NCI-H2227 treated with DMSO at 0.1 percent for 48 hours (cell line): Measurements from ENCODE around the gene PCDHGB4.
"Not testable (repeated sequence)": the region's sequence is repeated elsewhere in the genome, so short reads cannot be mapped to it uniquely, and the experiment has no call there.

Experiments used
- DNase-seq: peaks from one replicate; lab custom pipeline; 2025; lab: John Stamatoyannopoulos, UW

PCDHGB4 gene

DNA sequence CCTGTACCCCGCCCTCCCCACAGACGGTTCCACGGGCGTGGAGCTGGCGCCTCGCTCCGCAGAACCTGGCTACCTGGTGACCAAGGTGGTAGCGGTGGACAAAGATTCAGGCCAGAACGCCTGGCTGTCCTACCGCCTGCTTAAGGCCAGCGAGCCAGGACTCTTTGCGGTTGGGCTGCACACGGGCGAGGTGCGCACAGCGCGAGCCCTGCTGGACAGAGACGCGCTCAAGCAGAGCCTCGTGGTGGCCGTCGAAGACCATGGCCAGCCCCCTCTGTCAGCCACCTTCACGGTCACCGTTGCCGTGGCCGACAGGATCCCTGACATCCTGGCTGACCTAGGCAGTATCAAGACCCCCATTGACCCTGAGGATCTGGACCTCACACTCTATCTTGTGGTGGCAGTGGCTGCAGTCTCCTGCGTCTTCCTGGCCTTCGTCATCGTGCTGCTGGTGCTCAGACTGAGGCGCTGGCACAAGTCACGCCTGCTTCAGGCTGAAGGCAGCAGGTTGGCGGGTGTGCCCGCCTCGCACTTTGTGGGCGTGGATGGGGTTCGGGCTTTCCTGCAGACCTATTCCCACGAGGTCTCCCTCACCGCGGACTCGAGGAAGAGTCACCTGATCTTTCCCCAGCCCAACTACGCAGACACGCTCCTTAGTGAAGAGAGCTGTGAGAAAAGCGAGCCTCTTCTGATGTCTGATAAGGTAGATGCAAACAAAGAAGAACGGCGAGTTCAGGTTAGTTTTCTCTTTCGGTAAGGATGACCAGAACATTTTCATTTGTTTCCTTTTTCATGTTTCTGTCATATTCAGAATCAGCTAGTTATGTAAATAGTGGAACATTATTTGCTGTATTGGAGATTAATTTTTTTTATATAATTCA is 21.2 kb upstream of the PCDHGB4 start:
- no peak for DNase-seq

DNA sequence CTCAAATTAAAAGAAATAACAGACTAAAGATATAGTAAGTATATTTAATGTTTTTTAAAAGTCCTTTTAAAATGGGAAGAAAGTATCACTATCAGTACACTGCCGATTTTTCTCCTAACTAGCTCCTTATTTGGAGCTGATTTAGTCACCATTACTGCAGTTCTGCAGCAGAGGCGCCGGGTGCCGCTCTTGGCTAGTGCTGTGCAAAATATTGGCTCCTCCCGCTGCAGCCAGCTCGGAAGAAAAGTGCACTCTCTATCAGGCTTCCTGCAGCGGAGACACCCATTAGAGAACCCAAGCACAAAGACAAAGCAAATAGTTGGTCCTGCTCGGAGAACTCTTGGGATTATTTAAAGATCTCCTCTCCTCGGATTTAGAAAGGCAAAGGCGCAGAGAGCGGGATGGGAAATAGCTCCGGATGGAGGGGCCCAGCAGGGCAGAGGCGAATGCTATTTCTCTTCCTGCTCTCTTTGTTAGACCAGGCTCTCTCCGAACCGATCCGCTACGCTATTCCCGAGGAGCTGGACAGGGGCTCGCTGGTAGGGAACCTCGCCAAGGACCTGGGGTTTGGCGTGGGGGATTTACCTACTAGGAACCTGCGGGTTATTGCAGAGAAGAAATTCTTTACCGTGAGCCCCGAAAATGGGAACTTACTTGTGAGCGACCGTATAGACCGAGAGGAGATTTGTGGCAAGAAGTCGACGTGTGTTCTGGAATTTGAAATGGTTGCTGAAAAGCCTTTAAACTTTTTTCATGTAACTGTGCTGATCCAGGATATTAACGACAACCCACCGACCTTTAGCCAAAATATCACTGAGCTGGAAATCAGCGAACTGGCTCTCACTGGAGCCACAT is 17.3 kb upstream of the PCDHGB4 start, which contains the start of gene PCDHGB3:
Gene PCDHGB3, plus strand, starts transcription at position 249 of the 855 bp plus-strand sequence. Its CDS starts 153 bp downstream, at position 402.
- DNase-seq: no peak

DNA sequence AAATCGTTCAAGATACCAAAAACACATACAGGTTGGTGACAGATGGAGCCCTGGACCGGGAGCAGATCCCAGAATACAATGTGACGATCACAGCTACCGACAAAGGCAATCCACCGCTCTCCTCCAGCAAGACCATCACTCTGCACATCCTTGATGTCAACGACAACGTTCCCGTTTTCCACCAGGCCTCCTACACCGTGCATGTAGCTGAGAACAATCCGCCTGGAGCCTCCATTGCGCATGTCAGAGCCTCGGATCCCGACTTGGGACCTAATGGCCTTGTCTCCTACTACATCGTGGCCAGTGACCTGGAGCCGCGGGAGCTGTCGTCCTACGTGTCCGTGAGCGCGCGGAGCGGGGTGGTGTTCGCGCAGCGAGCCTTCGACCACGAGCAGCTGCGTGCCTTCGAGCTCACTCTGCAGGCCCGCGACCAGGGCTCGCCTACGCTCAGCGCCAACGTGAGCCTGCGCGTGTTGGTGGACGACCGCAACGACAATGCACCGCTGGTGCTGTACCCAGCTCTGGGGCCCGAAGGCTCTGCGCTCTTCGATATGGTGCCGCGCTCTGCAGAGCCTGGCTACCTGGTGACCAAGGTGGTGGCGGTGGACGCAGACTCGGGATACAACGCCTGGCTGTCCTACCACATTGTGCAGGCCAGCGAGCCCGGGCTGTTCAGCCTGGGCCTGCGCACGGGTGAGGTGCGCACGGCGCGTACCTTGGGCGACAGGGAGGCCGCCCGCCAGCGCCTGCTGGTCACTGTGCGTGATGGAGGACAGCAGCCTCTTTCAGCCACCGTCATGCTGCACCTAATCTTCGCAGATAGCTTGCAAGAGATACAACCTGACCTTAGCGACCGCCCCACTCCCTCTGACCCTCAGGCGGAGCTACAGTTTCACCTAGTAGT is 15.7 kb upstream of the PCDHGB4 start:
- DNase-seq: no peak

DNA sequence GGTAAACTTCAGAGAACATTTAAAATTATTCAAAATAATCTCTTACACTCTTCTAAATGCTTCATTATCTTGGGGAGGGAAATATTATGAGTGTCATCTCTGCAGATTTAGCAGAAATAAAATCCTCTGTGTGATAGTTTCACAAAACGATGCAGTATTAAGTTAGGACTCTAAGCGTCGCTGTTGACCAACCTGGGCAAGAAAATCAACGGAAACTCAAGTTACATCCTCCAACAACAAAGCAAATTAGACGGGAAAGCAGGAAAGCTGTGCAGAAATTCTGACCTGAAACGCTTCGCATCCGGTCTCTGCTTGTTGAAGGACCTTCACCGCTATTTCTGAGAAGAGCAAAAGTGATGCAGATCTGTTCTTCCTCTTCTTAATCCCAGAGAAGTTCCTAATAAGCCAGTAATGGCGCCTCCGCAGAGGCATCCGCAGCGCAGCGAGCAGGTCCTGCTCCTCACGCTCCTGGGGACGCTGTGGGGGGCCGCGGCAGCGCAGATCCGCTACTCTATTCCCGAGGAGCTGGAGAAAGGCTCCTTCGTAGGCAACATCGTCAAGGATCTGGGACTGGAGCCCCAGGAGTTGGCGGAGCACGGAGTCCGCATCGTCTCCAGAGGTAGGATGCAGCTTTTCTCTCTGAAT is 13.7 kb upstream of the PCDHGB4 start, which contains the start of gene PCDHGA6:
Gene PCDHGA6, plus strand, starts transcription at position 219 of the 645 bp plus-strand sequence. Its CDS starts 193 bp downstream, at position 412.
- no peak for DNase-seq

DNA sequence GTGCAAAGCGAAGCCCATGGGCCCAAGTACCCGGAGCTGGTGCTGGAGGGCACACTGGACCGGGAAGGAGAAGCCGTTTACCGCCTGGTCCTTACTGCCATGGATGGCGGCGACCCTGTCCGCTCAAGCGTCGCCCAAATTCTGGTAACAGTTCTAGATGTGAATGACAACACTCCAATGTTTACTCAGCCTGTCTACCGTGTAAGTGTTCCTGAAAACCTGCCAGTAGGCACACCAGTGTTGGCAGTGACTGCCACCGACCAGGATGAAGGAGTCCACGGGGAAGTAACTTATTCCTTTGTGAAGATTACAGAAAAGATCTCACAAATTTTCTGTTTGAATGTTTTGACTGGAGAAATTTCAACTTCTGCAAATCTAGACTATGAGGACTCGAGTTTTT is 12.9 kb upstream of the PCDHGB4 start:
- DNase-seq: no peak

DNA sequence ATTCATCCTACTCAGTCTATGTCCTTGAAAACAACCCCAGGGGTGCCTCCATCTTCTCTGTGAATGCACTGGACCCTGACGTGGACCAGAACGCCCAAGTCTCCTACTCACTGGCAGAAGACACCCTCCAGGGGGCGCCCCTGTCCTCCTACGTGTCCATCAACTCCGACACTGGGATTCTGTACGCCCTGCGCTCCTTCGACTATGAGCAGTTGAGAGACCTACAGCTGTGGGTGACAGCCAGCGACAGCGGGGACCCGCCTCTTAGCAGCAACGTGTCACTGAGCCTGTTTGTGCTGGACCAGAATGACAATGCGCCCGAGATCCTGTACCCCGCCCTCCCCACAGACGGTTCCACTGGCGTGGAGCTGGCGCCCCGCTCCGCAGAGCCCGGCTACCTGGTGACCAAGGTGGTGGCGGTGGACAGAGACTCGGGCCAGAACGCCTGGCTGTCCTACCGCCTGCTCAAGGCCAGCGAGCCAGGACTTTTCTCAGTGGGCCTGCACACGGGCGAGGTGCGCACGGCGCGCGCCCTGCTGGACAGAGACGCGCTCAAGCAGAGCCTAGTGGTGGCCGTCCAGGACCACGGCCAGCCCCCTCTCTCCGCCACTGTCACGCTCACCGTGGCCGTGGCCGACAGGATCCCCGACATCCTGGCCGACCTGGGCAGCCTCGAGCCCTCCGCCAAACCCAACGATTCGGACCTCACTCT is 11.9 kb upstream of the PCDHGB4 start:
- not testable (repeated sequence) for DNase-seq

DNA sequence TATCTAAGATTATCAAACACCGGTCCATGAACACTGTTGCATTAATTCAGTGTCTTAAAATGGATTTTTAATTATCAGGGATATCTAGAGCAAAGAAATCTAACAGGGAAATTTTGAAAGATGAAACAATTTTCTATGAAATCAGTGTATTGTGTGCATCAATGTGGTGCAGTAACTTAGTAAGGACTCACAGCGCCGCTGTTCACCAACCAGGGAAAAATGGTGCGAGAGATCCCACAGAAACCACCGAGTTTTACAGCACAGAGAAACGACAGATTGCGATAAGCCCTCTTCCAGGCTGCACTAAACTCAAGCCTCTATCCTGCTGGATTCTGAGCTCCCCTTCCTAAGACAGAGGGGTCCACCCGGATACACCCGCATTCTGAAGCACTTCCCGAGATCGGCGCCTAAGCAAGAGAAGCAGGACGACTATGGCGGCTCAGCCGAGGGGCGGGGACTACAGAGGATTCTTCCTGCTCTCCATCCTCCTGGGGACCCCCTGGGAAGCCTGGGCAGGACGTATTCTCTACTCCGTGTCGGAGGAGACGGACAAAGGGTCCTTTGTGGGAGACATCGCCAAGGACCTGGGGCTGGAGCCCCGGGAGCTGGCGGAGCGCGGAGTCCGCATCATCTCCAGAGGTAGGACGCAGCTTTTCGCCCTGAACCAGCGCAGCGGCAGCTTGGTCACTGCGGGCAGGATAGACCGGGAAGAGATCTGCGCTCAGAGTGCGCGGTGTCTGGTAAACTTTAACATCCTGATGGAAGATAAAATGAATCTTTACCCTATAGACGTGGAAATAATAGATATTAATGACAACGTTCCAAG is 4.8 kb upstream of the PCDHGB4 start, which contains the start of gene PCDHGA7:
Gene PCDHGA7, plus strand, starts transcription at position 274 of the 826 bp plus-strand sequence. Its CDS starts 158 bp downstream, at position 432.
- peak; percentile 60 for DNase-seq

DNA sequence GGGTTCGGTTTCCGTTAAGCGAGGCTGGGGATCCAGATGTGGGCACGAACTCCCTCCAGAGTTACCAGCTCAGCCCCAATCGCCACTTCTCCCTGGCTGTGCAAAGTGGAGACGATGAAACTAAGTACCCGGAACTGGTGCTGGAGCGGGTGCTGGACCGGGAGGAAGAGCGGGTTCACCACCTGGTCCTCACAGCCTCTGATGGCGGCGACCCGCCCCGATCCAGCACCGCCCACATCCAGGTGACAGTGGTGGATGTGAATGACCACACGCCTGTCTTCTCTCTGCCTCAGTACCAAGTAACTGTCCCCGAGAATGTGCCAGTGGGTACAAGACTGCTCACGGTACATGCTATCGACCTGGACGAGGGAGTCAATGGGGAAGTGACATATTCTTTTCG is 4.2 kb upstream of the PCDHGB4 start:
- no peak for DNase-seq

DNA sequence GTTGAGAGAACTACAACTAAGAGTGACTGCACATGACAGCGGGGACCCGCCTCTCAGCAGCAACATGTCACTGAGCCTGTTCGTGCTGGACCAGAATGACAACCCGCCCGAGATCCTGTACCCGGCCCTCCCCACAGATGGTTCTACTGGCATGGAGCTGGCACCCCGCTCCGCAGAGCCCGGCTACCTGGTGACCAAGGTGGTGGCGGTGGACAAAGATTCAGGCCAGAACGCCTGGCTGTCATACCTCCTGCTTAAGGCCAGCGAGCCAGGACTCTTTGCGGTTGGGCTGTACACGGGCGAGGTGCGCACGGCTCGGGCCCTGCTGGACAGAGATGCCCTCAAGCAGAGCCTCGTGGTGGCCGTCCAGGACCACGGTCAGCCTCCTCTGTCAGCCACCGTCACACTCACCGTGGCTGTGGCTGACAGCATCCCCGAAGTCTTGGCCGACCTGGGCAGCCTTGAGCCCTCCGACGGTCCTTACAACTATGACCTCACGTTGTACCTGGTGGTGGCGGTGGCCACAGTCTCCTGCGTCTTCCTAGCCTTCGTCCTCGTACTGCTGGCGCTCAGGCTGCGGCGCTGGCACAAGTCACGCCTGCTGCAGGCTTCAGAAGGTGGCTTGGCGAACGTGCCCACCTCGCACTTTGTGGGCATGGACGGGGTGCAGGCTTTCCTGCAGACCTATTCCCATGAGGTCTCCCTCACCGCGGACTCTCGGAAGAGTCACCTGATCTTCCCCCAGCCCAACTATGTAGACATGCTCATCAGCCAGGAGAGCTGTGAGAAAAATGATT is 2.8 kb upstream of the PCDHGB4 start:
- DNase-seq: no peak

DNA sequence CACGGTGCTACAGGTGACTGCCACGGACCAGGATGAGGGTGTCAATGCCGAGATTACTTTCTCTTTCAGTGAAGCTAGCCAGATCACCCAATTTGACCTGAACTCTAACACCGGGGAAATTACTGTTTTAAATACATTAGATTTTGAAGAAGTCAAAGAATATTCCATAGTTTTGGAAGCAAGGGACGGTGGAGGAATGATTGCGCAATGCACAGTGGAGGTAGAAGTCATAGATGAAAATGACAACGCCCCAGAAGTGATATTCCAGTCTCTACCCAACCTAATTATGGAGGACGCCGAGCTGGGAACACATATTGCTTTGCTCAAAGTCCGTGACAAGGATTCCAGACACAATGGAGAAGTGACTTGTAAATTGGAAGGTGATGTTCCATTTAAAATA is 1.2 kb downstream of the PCDHGB4 start:
- no peak for DNase-seq

DNA sequence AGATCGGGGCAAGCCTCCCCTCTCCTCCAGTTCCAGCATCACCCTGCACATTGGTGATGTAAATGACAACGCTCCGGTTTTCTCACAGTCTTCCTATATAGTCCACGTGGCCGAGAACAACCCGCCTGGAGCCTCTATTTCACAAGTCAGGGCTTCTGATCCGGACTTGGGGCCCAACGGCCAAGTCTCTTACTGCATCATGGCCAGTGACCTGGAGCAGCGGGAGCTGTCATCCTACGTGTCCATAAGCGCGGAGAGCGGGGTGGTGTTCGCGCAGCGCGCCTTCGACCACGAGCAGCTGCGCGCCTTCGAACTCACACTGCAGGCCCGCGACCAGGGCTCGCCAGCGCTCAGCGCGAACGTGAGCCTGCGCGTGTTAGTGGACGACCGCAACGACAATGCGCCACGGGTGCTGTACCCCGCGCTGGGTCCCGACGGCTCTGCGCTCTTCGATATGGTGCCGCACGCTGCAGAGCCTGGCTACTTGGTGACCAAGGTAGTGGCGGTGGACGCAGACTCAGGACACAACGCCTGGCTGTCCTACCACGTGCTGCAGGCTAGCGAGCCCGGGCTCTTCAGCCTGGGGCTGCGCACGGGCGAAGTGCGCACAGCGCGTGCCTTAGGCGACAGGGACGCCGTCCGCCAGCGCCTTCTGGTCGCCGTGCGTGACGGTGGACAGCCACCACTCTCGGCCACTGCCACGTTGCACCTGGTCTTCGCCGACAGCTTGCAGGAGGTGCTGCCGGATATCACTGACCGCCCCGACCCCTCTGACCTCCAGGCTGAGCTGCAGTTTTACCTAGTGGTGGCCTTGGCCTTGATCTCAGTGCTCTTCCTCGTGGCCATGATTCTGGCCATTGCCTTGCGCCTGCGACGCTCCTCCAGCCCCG is 1.9 kb downstream of the PCDHGB4 start:
- DNase-seq: no peak

DNA sequence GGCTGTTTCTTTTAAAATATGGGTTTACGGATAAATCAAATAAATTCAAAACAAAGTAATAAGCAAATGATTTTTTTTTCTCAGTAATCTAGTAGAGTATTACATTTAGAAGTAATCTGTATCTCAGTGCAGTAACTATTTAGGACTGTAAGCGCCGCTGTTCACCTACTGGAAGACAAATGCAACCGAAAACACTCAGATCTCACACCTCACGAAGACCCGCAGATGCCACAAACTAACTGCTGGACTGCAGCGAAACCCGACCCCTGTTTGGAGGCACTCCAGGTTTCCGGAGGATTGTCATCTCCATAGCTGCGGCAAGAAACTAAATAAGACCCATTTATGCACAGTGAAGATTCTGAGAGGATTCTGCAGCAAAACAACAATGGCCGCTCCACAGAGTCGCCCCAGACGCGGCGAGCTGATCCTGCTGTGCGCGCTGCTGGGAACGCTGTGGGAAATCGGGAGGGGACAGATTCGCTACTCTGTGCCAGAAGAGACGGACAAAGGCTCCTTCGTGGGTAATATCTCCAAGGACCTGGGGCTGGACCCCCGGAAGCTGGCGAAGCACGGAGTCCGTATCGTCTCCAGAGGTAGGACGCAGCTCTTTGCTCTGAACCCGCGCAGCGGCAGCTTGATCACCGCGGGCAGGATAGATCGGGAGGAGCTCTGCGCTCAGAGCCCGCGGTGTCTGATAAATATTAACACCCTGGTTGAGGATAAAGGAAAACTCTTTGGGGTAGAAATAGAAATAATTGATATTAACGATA is 5.1 kb downstream of the PCDHGB4 start, which contains the start of gene PCDHGA8:
Gene PCDHGA8, plus strand, starts transcription at position 205 of the 770 bp plus-strand sequence. Its CDS starts 181 bp downstream, at position 386.
- no peak for DNase-seq

DNA sequence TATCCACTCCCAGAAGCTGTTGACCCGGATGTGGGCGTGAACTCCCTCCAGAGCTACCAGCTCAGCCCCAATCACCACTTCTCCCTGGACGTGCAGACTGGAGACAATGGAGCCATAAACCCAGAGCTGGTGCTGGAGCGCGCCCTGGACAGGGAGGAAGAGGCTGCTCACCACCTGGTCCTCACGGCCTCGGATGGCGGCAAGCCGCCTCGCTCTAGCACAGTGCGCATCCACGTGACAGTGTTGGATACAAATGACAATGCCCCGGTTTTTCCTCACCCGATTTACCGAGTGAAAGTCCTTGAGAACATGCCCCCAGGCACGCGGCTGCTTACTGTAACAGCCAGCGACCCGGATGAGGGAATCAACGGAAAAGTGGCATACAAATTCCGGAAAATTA is 5.8 kb downstream of the PCDHGB4 start:
- no peak for DNase-seq

DNA sequence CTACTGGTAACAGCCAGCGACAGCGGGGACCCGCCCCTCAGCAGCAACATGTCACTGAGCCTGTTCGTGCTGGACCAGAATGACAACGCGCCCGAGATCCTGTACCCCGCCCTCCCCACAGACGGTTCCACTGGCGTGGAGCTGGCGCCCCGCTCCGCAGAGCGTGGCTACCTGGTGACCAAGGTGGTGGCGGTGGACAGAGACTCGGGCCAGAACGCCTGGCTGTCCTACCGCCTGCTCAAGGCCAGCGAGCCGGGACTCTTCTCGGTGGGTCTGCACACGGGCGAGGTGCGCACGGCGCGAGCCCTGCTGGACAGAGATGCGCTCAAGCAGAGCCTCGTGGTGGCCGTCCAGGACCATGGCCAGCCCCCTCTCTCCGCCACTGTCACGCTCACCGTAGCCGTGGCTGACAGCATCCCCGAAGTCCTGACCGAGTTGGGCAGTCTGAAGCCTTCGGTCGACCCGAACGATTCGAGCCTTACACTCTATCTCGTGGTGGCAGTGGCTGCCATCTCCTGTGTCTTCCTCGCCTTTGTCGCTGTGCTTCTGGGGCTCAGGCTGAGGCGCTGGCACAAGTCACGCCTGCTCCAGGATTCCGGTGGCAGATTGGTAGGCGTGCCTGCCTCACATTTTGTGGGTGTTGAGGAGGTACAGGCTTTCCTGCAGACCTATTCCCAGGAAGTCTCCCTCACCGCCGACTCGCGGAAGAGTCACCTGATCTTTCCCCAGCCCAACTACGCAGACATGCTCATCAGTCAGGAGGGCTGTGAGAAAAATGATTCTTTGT is 7.1 kb downstream of the PCDHGB4 start:
- not testable (repeated sequence) for DNase-seq

DNA sequence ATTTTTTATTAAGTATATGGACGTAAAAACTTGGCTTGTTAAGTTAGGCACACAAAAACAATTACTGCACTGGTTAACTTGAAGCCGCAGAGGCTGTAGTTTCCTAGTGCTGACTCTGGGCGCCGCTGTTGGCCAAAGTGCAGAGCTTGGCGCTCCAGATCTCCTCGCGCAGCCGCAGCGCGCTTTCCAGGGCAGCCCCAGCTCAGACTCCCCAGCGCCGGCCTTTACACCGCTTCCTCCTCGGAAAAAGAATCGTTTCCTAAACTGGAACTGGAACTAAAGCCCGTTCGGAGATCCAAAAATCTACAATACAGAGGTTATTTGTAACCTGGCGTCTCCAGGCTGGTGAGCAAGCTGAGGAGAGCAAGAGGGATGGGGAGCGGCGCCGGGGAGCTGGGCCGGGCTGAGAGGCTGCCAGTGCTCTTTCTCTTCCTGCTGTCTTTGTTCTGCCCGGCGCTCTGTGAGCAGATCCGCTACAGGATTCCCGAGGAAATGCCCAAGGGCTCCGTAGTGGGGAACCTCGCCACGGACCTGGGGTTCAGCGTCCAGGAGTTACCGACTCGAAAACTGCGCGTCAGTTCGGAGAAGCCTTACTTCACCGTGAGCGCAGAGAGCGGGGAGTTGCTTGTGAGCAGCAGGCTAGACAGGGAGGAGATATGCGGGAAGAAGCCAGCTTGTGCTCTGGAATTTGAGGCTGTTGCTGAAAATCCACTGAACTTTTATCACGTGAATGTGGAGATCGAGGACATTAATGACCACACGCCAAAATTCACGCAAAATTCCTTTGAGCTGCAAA is 10.5 kb downstream of the PCDHGB4 start, which contains the start of gene PCDHGB5:
Gene PCDHGB5, plus strand, starts transcription at position 192 of the 796 bp plus-strand sequence. Its CDS starts 181 bp downstream, at position 373.
- DNase-seq: not testable (repeated sequence)
